DND-41 (cell line): ENCODE data around the gene BMPER.

Experiments
- EZH2 ChIP-seq: IDR thresholded peaks from 3 replicates; pipeline ENCODE4 v1.6.1; 2012; ENCODE audit warnings: borderline replicate concordance, low read depth, mild to moderate bottlenecking, moderate library complexity, low read length, inconsistent platforms; ENCODE audit not compliant: severe bottlenecking
- TF ChIP-seq, protein P1 (sequence below): IDR thresholded peaks from 2 replicates; pipeline ENCODE4 v1.5.1; 2012; ENCODE audit warnings: borderline replicate concordance, low read length, moderate library complexity, mild to moderate bottlenecking; ENCODE audit not compliant: poor library complexity, severe bottlenecking; ENCODE audit errors: extremely low read depth

DNA sequence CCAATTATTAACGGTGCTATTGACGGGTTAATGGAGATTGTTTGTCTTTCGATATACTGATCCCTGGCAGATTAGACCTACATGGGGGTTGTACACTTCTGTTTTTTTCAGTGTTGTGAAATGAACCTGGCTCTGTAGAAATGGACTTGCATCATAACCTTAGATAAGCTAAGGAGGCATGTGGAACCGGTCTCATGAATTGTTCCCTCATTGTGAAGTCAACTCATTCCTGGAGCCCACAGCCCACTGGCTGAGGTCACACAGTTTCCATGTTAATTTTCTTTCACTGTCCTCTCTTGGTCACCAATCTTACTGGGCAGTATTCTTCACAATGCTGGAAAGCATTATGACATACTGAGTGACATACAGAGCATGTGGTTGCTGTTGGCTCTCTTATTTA, 202.8 kb downstream of the BMPER start:
- TF ChIP-seq, protein P1, sequence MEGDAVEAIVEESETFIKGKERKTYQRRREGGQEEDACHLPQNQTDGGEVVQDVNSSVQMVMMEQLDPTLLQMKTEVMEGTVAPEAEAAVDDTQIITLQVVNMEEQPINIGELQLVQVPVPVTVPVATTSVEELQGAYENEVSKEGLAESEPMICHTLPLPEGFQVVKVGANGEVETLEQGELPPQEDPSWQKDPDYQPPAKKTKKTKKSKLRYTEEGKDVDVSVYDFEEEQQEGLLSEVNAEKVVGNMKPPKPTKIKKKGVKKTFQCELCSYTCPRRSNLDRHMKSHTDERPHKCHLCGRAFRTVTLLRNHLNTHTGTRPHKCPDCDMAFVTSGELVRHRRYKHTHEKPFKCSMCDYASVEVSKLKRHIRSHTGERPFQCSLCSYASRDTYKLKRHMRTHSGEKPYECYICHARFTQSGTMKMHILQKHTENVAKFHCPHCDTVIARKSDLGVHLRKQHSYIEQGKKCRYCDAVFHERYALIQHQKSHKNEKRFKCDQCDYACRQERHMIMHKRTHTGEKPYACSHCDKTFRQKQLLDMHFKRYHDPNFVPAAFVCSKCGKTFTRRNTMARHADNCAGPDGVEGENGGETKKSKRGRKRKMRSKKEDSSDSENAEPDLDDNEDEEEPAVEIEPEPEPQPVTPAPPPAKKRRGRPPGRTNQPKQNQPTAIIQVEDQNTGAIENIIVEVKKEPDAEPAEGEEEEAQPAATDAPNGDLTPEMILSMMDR = no peak
- TF ChIP-seq EZH2 = no peak
